GM15510 (cell line): Measurements from ENCODE around the gene FIG4.

Experiments used
- POLR2A ChIP-seq: IDR thresholded peaks from 3 replicates; pipeline ENCODE4 v1.6.1; 2011; ENCODE audit warnings: borderline replicate concordance; ENCODE audit not compliant: insufficient read length; ENCODE audit errors: extremely low read depth

FIG4 gene

DNA sequence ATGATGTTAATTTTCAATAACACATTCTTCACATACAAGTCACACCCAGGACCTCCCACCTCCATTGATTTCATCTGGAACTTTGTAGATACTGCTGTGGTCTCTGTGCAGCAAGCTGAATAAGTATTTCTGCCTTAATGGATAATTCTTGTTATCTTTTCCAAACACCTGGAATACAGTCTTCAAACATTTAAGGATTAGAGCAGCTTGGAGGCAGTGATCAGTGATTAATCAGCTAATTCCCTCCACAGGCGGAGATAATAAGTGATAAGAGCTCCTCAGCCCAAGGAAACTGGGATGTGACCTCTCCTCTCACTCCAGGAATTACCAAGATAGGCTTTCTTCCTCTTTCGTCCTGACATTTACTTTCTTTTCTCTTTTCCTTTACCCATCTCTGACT is 110.7 kb downstream of the FIG4 start:
- TF ChIP-seq POLR2A, result no peak

DNA sequence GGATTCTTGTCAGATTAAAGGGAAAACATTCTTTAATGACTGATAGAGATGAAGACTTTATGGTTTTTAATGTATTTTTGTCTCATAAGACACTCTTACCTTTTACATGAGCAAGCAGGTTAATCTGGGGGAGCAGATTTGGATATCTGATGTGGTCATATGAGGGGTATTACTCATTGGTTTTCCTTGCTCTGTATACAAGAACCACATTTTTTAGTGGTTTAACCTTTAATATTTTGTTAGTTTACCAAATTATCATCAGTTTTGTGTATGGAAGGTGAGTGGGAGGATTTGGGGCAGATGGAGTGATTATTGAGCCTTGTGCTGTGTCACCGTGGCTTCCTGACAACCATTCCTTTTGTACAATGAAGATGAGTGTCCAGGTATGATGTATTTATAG is 112.9 kb downstream of the FIG4 start:
- TF ChIP-seq POLR2A, result no peak

DNA sequence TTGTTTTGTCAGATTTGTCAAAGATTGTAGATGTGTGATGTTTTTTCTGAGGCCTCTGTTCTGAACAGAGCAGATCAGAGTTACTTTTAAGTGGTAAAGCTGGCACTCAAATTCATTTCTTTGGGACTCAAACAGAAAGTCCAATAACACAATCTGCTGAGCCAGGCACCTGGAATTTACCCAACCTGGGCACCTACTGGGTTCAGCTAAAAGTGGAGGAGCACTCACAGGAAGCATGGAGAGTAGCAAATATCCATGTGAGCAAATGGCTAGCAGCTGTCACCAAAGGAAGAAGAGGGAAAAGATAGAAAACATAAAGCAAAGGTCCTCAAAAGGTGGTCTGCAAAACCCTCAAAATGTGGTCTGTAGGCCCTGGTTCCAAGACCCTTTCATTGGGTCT is 116.8 kb downstream of the FIG4 start:
- TF ChIP-seq POLR2A, result no peak

DNA sequence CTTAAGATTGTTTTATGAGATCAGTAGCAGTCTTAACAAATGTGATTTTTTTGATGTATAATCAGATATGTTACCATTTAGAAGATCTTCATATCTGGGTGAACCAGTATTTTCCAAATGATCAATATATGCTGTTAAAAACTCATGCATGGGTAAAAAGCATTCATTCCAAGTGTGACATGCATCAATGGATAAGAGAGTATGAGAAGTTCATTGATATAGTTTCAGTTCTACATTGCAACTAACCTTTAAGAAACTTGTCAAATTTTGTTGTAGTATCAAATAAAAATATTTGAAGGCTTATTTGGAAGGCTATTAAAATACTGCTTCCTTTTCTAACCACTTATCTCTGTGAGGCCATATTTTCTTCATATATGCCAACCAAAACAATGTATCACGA is 117.7 kb downstream of the FIG4 start:
- no peak for TF ChIP-seq POLR2A

DNA sequence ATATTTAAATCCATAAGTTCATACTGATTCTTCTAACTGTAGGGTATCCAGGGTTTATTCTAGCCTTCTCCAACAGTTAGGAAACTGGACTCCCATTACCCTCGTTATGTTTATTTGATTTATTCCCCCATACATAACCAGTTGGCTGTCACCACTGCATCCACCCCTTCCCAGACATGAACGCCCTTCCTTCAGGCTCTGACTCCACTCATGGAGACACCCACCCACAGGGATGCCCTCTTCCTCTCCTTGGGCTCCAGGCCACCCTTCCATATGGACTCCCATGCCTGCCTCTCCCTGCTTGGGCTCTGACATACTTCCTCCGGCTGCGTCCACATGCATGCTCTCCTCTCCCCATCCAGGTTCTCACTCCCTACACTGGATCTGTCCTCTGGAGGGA is 124.0 kb downstream of the FIG4 start:
- no peak for TF ChIP-seq POLR2A

DNA sequence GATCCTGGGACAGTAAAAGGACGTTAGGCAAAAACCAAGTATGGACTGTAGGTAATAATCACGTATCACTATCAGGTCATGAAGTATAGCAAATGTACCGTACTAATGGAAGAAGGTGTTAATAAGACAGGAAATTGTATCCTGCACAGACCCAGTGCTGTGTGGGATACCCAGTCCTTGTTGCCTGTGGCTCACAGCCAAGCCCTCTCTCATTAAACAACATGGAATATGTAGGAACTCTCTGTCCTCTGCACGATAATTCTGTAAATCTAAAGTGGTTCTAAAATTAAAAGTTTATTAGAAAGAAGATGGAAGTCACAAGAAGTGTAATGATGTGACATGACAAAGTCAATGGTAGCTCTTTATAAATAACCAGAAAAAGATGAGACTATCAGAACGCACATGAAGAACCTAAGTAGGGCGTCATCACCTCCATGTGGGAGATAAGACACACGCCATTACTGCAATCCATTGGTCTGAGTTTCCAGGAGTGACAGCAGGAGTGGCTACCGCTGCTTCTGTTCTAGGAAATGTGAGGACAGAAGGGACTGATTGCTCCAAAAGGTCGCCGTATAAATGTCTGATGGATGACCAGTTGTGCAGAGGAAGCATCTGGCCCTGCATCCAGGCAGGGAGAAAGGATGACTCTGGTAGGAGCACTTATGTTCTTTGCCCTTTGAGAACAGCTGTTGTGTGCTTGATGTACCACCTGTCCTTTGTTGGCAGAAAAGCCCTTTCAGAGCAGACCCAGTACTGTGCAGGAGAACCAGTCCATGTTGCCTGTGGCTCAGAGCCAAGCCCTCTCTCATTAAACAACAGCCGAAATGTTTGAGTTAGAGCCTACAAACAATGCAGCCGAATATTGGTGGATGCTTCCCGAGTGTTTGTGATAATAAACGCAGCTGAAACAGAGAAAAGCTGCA is 125.6 kb downstream of the FIG4 start:
- no peak for TF ChIP-seq POLR2A

DNA sequence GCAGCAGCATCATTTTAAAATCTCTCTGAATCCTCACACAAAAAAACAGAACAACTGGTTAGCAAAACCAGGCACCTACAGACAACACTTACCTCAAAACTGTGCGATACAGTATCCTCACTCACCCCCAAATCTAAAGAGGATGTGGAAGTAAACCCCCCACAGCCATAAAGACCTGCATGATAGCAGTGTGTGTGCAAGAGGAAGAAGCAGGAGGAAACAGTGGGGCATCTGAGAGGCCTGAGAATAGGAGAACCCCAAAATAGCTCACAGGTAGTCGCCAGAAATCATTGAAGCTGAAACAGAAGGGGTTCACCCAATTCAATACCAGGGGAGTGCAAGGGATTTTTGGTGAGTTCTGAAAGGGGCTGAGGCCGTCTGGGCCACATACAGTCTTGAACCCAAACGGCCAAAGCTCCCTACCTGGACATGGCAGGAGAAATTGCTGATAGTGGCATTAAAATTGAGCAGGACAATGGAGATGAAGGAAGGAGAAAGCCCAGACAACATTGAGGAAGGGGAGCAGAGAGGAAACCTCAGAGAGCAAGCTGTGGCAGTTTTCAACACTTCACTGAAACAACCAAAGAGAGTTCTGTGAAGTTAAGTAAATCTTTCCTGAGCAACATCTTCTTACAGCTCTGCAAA is 129.7 kb downstream of the FIG4 start:
- TF ChIP-seq POLR2A, result no peak

DNA sequence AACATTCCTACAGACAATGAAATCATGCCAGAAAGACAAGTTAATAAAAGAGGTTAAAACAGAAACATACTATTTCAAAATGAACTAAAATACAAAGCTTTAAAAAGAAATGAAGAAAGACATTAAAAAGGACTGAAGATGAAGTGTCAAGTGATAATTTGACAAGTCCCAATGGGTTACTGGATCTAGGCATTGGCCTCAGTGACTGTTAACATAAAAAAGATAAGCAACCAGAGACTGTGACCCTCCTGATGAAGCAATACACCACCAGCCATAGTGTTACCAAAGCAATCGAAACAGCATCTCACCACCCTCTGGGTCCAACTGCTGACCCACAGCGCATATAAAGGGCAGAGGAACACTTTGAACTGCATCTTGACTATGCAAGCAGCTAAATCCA is 130.3 kb downstream of the FIG4 start:
- no peak for TF ChIP-seq POLR2A

DNA sequence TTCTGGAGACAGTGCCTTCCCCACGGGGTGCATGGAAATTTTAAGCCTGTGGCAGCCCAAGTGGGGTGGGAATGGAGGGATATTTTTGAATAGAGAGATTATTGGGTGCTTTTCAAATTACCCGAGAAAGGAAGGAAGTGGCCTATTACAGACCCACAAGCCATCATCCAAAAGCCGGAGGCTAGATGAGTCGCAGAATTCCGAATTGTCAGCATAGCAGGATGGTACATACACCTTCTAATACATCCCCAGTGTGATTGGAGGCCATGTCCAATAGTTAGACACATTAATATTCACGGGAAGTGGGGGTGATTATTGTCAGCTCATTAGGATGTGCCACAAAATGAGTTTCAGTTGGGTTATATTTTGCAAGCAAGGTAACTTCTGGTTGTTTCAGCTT is 133.0 kb downstream of the FIG4 start:
- no peak for TF ChIP-seq POLR2A

DNA sequence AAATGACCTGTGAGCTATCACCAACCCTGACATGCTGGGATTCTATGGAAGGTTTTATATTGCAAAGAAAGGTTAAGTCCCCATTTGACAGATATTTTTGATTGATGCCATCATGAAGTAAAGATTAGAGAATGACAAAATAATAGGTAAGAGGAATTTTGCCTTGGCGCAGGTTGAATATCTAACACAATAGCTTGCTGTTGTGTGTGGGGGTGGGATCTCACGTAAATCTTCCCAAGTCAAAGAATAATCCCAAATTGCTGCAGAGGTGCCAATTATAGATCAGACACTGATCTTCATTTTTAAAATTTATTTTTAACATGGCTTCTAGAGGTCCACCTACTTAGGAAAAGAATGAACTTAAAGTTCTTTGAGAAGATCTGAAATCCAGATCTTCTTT is 135.5 kb downstream of the FIG4 start:
- no peak for TF ChIP-seq POLR2A

DNA sequence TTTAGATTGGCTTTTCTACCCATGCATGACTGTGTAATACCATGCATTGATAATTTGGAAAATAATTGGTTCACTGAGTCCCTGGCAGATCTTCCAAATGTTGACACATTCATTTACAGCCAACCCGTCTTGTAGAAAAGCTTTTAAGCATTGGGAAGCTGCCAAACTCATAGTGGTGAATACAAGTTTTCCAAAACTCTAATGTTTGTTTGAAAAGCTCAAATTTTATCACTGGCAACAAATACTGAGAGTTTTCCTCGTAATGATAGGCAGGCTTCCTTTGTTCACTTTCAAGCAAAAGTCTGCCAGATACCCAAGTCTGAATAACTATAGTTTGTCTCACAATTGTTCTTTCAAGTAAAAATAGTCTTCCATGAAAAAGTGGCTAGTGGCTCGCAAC is 143.0 kb downstream of the FIG4 start:
- no peak for TF ChIP-seq POLR2A

DNA sequence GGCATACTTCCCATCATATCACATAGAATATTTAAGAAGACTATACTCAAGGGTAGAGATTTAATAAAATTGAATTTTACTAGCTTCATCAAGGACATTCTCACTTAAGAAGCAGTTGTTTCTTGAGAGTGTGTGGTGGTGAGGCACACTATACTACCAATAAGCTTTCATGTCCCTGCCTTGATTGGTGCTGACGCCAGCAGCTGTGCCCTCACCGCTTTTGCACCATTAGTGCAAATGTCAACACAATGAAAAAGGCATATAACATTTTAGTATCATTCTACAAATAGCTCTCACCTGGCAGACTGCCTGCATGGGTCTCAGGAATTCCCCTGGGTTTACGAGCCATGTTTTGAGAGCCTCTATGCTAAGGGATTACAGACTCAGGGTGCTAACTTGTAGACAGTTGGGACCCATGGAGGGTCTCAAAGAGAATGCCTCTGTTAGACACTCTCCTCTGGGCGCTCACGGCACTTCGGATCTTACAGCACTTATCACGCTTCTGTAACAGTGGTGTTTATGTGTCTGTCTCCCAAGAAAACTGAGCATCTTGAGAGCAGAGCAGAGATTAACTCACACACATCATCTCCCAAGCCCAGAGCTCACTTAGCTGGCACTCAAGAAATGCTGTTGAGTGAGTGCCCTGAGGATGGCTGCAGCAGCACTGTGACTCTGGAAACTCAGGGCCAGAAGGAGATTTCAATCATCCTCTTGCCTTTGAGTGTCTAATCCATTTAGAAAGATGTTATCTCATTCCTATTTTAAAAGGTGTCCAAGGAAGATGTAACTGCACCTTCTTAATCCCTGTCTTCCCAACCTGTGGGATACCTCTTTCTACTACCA is 143.7 kb downstream of the FIG4 start:
- TF ChIP-seq POLR2A, result no peak

DNA sequence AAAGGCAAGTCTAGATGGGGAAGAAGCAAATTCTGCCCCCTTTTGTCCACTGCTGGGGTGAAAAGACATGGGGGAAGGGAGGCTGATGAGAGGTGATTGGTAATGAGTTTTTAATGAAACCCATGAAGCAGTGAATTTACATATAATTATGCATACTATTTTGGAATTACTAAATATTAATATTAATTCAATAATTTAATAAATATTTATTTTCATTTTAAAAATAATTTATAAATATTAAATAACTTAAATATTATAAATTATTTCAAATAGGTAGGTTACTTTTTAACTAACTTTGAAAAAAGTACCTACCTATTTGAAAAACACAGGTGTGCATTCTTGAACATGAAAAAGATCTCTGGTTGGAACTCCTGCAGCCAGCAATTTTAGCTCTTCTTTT is 148.9 kb downstream of the FIG4 start:
- no peak for TF ChIP-seq POLR2A

DNA sequence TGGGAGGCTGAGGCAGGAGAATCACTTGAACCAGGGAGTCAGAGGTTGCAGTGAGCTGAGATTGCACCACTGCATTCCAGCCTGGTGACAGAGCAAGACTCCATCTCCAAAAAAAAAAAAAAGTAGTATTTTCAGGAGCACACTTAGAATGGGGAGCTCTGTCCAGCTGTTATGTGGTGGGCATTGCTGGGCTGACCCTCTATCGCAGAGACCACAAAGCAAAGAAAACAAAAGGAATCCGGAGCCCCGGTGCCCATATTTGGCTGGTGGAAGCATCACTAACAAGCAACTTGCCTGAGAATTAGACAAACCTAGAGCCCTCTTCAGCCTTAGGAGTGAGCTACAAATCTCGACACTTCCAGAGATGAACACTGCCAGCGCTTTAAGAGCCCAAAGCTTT is 149.7 kb downstream of the FIG4 start:
- no peak for TF ChIP-seq POLR2A

DNA sequence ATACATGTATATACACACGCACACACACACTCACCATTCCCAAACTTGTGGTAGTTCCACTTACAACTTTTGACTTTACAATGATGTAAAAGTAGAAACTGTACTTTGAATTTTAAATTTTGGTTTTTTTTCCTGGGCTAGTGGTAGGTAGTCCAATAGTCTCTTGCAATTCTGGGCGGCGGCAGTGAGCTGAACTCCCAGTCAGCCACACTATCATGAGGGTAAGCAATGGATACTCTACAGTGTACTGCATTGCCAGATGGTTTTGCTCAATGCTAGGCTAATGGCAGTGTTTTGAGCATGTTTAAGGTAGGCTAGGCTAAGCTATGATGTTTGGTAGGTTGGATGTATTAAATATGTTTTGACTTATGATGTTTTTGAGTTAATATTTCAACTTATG is 150.8 kb downstream of the FIG4 start:
- no peak for TF ChIP-seq POLR2A

DNA sequence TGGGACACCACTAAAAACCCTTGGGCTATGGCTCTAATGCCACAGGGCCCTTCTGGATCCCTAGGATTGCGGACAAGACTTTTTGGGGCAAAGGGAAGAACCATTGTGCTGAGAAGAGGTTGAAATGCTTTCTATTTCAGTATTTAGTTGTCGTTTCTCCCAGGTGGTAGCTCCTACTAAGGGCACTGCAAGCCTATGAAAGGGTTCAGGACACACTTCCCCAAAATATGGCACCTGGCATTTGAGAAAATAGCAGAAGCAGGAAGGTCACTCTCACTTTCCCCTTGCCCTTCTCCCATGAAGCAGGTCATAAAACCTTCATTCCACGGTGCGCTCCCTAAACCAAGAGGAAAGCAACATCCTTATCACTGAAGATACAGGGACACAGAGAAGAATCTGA is 161.6 kb downstream of the FIG4 start:
- no peak for TF ChIP-seq POLR2A

DNA sequence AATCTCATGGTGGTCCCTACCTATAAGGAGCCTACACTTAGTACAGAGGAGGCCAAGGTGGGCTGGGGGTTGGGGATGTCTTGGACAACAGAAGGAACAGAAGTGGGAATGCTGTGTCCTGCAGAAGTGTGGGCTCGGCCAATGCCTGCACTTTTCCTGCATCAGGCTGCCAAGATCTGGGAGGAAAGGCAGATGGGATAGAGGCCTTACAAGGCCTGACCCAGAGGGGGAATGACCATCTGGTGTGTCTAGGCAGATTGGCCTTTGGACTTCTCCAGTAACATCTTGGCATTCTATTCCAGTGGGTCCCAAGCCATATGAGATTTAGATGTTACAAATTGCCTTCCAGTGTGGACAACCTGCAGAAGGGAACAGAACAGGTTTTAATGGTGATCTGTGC is 162.3 kb downstream of the FIG4 start:
- no peak for TF ChIP-seq POLR2A
